DMS153 (cell line): ENCODE results near the gene SYNDIG1.

Source experiments
- DNase-seq: peaks from one replicate; lab custom pipeline; 2025; lab: John Stamatoyannopoulos, UW

SYNDIG1 gene

DNA sequence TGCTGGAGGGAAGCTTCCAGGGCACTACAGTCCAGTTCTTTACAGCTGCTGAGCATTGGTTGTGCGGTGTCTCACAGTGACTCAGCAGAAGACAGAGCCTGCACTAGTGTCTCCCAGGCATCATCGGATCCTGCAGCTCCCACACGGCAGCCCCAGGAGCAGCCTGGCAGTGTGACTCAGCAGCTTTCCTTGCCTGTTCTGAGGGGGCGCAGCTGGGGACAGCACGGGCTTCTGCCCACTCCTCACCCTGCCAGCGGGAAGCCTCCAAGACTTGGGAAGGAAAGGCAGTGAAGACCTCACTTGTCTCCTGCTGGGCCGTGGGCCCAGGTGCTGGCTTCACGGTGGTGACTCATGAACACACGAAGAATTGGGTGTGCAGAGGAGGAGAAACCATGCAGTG lies 165.4 kb downstream of the SYNDIG1 start:
- DNase-seq: no peak

GRCh38 chr20:24636626-24637025 lies 167.2 kb downstream of the SYNDIG1 start:
- no peak for DNase-seq

DNA sequence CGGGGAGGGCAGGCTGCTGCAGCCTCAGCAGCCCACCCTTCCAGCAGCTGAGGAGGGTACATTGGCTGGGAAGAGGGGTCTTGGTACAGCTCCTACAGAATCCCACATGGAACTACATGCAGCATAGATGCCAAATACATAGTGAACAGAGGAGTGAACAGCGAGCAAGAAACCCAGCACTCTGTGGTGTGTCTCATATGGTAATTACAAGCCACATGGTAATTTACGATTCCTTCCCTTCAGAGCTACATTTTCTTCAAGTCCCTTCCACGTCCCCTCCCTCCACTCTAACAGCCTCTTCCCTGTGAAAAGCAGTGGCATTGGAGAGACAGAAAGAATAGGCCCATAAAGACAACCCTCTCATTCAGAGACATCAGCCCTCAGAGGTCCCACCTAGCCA lies 167.7 kb downstream of the SYNDIG1 start:
- DNase-seq: no peak

GRCh38 chr20:24637941-24638340 lies 168.5 kb downstream of the SYNDIG1 start:
- DNase-seq: no peak

- no peak for DNase-seq
Observed at GRCh38 chr20:24638591-24639548, 169.4 kb downstream of the SYNDIG1 start.

DNA sequence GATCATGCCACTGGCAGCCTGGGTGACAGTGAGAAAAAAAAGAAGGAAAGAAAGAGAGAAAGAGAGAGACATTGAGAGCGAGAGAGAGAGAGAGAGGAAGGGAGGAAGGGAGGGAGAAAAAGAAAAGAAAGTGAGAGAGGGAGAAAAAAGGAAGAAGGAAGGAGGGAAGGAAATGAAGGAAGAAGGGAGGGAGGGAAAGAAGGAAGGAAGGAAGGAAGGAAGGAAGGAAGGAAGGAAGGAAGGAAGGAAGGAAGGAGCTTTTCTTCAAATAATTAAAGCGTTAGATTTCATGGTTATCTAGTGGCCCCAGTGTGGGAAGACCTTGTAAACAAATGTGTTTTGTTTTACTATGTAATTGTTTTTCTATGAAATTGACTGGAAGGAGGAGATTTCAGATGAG lies 170.8 kb downstream of the SYNDIG1 start:
- no peak for DNase-seq

DNA sequence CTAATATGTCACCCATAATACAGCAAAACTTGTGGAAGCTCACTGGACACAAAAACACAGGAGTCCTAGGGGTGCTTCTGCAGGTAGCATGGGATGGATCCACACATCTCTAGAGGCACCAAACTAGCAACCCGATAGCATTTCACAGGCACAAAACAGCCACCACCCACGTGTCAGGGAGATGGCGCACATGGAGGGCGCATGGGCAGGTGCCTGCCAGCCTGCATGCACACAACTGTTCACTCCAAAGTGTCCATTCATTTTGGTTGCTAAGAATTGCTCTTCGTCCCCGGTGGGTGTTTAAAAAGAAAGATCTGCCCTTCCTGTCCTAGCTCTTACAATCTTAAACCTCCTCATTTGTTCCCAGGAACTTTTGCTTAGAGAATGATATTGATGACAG lies 171.3 kb downstream of the SYNDIG1 start:
- DNase-seq: no peak

GRCh38 chr20:24643731-24644626 lies 174.6 kb downstream of the SYNDIG1 start:
- DNase-seq: no peak

- DNase-seq: no peak
Observed at GRCh38 chr20:24646321-24646720, 176.9 kb downstream of the SYNDIG1 start.

- no peak for DNase-seq
Observed at GRCh38 chr20:24647713-24648112, 178.3 kb downstream of the SYNDIG1 start.

- no peak for DNase-seq
Observed at GRCh38 chr20:24648481-24648880, 179.1 kb downstream of the SYNDIG1 start.

- DNase-seq: no peak
Observed at GRCh38 chr20:24648919-24649318, 179.5 kb downstream of the SYNDIG1 start.

DNA sequence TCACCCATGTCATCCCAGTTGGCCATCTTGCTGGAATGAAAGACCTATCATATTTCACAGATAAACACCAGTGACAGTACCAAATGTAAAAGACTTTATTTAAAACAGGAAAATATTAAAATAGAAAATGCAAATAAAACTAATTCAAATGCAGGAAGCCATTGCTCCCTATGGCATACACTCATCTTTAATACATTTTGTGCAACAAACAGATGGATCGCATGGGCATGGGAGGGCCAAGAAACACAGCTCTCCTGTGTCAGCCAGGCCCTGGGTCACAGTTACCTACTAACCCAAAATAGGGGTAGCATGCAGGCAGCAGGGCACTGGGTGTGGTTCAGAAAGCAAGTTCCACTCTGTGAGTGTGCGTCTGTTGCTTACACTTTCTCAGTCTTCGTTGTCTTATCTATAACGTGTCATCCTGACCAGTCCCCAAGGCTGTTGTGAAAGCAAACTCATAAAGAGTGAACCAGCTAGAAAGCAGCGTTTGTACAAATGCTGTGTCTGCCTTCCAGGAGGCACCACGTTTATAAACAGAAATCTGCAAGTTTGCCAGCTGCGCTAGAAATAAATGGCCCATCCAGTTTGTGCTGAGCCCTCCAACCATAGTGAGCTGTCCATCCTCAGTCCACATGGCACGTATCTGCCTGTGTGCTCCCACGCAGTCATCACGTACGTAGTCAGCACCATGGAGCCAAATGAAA lies 180.5 kb downstream of the SYNDIG1 start:
- DNase-seq: no peak

DNA sequence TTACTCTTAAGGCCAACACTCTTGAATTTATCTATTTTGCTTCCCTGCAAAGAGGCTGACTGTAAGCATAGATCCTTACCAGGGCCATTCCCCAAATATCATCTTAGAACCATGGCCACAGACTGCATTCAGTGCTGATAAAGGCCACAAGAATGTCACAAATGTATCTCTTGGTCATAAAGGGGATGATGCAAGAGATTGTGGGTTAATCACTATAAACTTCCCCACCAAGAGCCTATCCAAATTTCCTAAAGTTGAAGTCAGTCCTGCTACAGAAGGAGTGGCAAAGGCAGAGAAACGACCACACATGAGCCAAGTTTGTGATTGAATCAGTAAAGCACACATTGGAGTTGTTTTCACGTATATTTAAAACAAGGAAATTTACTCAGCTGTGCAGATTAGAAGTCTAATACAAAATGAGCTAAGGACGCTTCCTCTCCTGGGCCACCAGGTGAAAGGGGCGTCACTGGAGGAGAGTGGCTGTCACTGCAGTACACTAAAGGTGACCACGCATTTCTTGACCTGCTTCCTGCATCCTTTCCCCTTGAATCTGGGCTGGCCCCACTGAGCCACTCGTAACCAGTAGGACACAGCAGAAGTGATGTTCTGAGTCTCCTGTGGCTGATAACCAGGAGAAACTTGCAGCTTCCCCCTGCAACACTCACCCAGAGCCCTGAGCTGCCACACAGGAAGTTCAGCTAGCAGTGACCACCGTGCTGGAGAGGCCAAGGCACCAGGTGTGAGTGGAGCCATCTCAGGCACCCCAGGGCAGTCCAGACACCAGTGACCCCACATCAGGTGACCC lies 181.9 kb downstream of the SYNDIG1 start:
- DNase-seq: no peak

DNA sequence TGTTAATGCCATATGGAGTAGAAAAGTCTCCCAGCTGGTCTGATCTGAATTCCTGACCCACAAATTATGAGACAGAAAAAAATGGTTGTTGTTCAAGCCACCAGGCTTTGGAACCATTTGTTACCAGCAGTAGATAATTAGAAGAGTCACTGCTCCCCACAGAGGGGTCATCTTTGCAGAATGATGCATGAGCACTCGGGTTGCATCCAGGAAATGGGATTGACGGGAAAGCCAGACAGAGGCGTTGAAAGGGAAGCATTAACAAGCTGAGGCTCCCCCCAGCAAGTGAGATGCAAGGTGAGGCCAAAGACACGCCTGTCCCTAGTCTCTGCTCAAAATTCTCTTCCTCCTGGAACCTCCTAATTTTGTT lies 182.5 kb downstream of the SYNDIG1 start:
- no peak for DNase-seq

- no peak for DNase-seq
Observed at GRCh38 chr20:24653306-24653705, 183.9 kb downstream of the SYNDIG1 start.

- DNase-seq: no peak
Observed at GRCh38 chr20:24654425-24654824, 185.0 kb downstream of the SYNDIG1 start.

DNA sequence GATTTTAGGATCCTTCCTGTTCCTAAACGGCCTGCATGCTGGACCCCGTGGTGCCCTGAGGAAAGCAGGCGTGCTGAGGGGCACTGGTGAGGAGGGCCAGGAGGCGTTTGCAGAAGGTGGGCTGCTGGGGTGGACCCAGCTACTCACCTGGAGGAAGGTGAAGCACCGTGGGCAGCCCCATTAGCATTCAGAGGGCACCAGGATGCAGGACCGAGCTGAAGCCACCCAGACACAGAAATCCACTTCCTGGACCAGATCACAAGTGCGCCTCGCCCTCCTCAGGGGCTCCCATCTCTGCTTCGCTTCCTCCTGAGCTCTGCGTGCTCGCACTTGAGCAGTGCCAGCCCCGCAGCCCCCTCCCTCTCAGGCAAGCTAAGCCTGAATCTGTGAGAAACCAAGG lies 187.0 kb downstream of the SYNDIG1 start:
- DNase-seq: no peak

DNA sequence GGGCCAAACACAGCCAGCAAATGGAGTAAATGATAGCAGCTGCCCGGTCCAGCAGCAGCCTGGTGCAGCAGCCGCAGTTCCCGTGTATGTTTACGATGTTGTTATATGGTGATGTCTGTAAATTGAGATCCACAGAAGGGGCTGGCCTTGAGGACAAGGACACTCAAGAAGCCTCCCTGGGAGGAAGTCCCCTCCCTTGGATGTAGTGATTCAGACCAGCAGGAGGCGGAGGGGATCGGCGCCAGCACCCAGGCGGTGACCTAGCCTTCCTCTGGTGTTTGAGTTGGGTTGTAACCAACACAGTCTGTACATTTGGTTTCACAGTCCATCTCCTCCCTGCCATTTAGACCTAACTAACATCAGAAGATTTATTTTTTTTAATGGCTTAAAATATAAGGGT lies 187.8 kb downstream of the SYNDIG1 start:
- no peak for DNase-seq

DNA sequence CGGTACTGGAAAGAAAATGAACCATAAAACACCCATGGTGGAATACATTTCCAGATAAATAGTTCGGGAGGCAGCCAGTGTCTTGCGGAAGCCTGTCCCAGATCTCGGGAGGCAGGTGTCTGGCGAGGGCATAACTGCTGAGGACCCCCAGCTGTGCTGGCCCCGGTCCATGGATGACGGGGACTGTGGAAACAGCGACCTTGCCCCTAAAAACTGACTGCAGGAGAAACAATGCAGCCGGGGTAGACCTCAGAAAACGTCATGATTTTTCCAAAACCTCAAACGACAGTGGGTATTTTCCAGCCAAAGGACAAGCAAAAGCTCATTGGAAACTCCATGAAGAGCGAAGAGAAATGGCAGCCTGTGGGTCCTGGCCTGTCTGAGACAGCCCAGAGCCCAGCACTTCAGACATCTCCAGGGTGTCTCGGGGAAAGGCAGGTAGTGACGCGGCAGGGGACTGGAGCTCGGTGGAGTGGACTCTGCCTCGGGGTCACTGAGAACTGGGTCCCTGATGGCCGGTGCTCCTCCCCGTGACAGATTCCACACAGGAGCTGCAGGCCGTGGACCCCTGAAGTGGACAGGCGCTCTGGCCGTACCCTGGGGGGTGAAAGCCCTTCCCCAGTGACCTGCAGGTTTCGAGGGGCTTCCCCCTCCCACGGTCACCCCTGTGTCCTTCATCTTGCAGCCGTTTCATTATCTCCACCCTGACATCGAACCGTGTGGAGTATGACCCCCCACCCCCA lies 188.6 kb downstream of the SYNDIG1 start:
- no peak for DNase-seq
